ENCODE data around the gene PIP5K1C. TPM values are rescaled to one million over a fixed set of nuclear protein-coding genes. Genes with fewer than 3 reads are reported as not detected.

The PIP5K1C gene
- total and polyA plus RNA-seq, 9 of the 15 experiments (the other 6 are each of a cell fraction or from before 2014, with no cell fraction given): 0.38 to 22.1 (median 4.1) TPM

GRCh38 chr19:3721131-3721886, 21.0 kb upstream of the PIP5K1C start (continued):
- TF ChIP-seq ZNF407 (IDR thresholded peaks at IDR 0.05; ENCODE audit: low read depth) (no peak), JUN (IDR thresholded peaks at IDR 0.05; ENCODE audit: borderline replicate concordance, low read depth, low read length) (peak; percentile 77), JUN (CRISPR knock-in tag; IDR thresholded peaks at IDR 0.05; ENCODE audit: borderline replicate concordance) (no peak), ZNF282 (CRISPR knock-in tag; IDR thresholded peaks at IDR 0.05) (no peak), ZNF57 (CRISPR knock-in tag; IDR thresholded peaks at IDR 0.05) (no peak), NFRKB (IDR thresholded peaks at IDR 0.05; ENCODE audit: low read depth) (no peak), PHB (CRISPR knock-in tag; IDR thresholded peaks at IDR 0.05) (no peak), DDX20 (tag; IDR thresholded peaks at IDR 0.05; ENCODE audit: low read depth) (no peak), CC2D1A (IDR thresholded peaks at IDR 0.05) (peak; percentile 76), ZBTB34 (CRISPR knock-in tag; IDR thresholded peaks at IDR 0.05) (no peak), MAFF (IDR thresholded peaks at IDR 0.05; ENCODE audit: low read length) (no peak), NR2C2 (CRISPR knock-in tag; IDR thresholded peaks at IDR 0.05) (no peak), NR2C2 (tag; IDR thresholded peaks at IDR 0.05) (peak; percentile 52; the same call in 1 of the 2 replicates), BRD9 (IDR thresholded peaks at IDR 0.05; ENCODE audit: low read depth, partially characterized antibody) (no peak), ZNF785 (CRISPR knock-in tag; IDR thresholded peaks at IDR 0.05) (no peak), NBN (IDR thresholded peaks at IDR 0.05; ENCODE audit: low read depth) (peak; percentile 74; the same call in 1 of the 2 replicates), HDAC8 (tag; IDR thresholded peaks at IDR 0.05) (no peak)
